Suppressor macrophage treated with lipopolysaccharide for 1 hour (primary cell): ENCODE measurements around the gene TMEM178B.

Experiments used
- DNase-seq, 3 donors: peaks; one replicate each; pipeline ENCODE4 v3.0.0-alpha.2; 2020 to 2022

The TMEM178B gene

GRCh38 chr7:141185369-141185967, 111.6 kb downstream of the TMEM178B start:
- no peak for DNase-seq

GRCh38 chr7:141189231-141189630, 115.4 kb downstream of the TMEM178B start:
- no peak for DNase-seq

GRCh38 chr7:141190495-141190894, 116.6 kb downstream of the TMEM178B start:
- no peak for DNase-seq

GRCh38 chr7:141191277-141191676, 117.4 kb downstream of the TMEM178B start:
- no peak for DNase-seq

- no peak for DNase-seq
These were observed 119.2 kb downstream of the TMEM178B start for GRCh38 chr7:141193066-141193465.

GRCh38 chr7:141195722-141196121, 121.9 kb downstream of the TMEM178B start:
- peak; percentile 22 to 50 (median 39) for DNase-seq

- no peak for DNase-seq
These were observed 124.5 kb downstream of the TMEM178B start for GRCh38 chr7:141198194-141198958.

- DNase-seq: no peak
These were observed 126.6 kb downstream of the TMEM178B start for GRCh38 chr7:141200191-141201108.

GRCh38 chr7:141201145-141201885, 127.5 kb downstream of the TMEM178B start:
- no peak for DNase-seq

GRCh38 chr7:141202535-141202934, 128.7 kb downstream of the TMEM178B start:
- no peak for DNase-seq

- no peak for DNase-seq
These were observed 129.3 kb downstream of the TMEM178B start for GRCh38 chr7:141203177-141203576.

GRCh38 chr7:141203586-141203985, 129.7 kb downstream of the TMEM178B start:
- no peak for DNase-seq

- no peak for DNase-seq
These were observed 133.8 kb downstream of the TMEM178B start for GRCh38 chr7:141207661-141208060.

- no peak for DNase-seq
These were observed 134.7 kb downstream of the TMEM178B start for GRCh38 chr7:141208539-141208938.

GRCh38 chr7:141209454-141209853, 135.6 kb downstream of the TMEM178B start:
- no peak for DNase-seq

- no peak for DNase-seq
These were observed 137.0 kb downstream of the TMEM178B start for GRCh38 chr7:141210862-141211261.

- no peak for DNase-seq
These were observed 139.4 kb downstream of the TMEM178B start for GRCh38 chr7:141213226-141213625.

GRCh38 chr7:141217938-141218337, 144.1 kb downstream of the TMEM178B start:
- no peak for DNase-seq

- DNase-seq: no peak
These were observed 145.1 kb downstream of the TMEM178B start for GRCh38 chr7:141218941-141219340.

- peak in 2 of 3 donors; percentile 2 to 15 for DNase-seq
These were observed 146.5 kb downstream of the TMEM178B start for GRCh38 chr7:141220263-141220880.

- no peak for DNase-seq
These were observed 147.2 kb downstream of the TMEM178B start for GRCh38 chr7:141221007-141221612.
